Measurements from ENCODE around the gene ERICH6.

The ERICH6 gene

DNA sequence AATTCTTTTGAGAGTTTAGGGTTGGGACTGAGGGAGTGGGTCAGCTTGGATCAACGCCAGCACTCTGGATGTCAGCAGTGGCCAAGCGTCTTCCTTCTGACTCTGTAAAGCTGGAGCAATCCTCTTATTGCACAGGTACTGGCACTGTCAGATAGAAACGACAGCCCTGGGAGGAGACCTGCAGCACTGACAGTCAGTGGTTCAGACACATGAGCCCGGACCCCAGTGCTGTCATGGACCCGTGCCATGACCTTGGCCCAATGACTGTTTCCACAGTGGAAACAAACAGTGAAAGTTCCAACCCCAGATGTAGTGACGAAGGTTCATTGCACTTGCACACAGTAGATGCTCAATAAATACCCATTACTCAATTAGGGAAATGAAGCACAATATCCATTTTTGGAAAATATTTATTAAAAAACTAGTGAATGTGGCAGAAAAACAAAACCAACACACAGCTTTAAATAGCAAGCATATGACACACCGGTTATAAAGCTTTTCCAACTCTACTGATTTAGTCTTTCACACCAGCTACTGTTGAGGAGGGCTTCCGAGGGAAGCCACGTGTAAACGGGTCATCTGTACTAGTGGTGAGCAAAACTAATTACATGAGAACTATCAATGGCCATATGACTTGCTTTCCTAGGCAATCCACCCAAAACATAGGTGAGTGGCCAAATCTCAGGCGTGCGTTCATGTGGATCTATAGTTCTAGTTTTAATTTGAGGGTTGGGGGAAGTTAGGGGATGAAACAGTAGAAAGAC is 37.2 kb upstream of the ERICH6 start:
- CTCF ChIA-PET, result no interaction called here
- no peaks in the 10 kb centered on the region for H3K4me1 ChIP-seq (ENCODE audit: control insufficient read depth, insufficient read depth, low read length)
- H3K9me3 ChIP-seq (ENCODE audit: control insufficient read depth, insufficient read depth, low read depth, low read length), result no peaks in the 10 kb centered on the region
- TF ChIP-seq ZNF571 (tag by site-specific recombination; IDR thresholded peaks at IDR 0.05) (no peak), ZNF664 (tag by site-specific recombination; IDR thresholded peaks at IDR 0.05) (peak; percentile 57; the same call in 1 of the 2 replicates), OSR2 (tag by site-specific recombination; IDR thresholded peaks at IDR 0.05) (no peak)
- POLR2A ChIA-PET, result no interaction called here
- no peak overlapping the region for H3K4me3 ChIP-seq (ENCODE audit: low read depth, low read length)
- H3K27ac ChIP-seq (ENCODE audit: extremely low read depth, low read depth, low read length), result no peak overlapping the region
- H3K36me3 ChIP-seq (ENCODE audit: control insufficient read depth in 2 of 2, insufficient read depth in 1 of 2, low read length in 2 of 2), result peaks cover 0 to 10% of the 10 kb centered on the region in 2 experiments; a peak in 1 of 3 replicates

DNA sequence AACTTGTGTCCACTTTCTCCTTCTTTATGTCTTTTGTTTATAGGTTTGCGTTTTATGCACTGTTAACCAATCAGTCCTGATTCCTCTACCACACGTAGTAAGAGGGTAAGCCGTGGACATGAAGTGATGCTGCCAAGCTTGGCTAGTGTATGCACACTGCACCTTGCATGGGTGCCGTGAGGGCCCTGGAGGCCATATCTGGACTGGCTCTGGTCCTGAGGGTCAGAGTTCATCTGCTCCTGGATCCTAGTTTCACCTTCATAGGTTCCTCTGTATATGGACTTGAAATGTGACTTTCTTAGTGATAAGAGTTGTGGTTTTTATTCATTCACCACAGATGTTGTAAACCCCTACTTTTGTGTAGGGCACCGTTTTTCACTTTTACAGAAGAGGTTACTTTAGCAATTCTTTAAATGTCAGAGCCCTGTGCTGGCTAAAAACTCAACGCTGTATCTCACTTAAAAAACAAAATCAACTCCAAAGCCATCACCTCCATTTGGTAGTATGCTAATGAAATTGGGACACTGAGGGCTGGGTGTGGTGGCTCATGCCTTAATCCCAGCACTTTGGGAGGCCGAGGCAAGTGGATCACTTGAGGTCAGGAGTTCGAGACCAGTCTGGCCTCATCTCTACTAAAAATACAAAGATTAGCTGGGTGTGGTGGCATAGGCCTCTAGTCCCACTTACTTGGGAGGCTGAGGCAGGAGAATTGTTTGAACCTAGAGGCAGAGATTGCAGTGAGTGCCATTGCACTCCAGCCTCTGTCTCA is 36.3 kb upstream of the ERICH6 start:
- Histone ChIP-seq H3K36me3 (ENCODE audit: control insufficient read depth in 2 of 2, insufficient read depth in 1 of 2, low read length in 2 of 2) (peaks cover 0 to 10% of the 10 kb centered on the region in 2 experiments; a peak in 1 of 3 replicates), H3K4me3 (ENCODE audit: low read depth, low read length) (no peak overlapping the region), H3K9me3 (ENCODE audit: control insufficient read depth, insufficient read depth, low read depth, low read length) (no peaks in the 10 kb centered on the region), H3K4me1 (ENCODE audit: control insufficient read depth, insufficient read depth, low read length) (no peaks in the 10 kb centered on the region), H3K27ac (ENCODE audit: extremely low read depth, low read depth, low read length) (no peak overlapping the region)
- ChIA-PET CTCF (no interaction called here), POLR2A (no interaction called here)
- no peak for TF ChIP-seq PRDM10 (tag by site-specific recombination; IDR thresholded peaks at IDR 0.05)
- no peak for TF ChIP-seq KLF16 (tag by site-specific recombination; IDR thresholded peaks at IDR 0.05)
- TF ChIP-seq ZNF10 (tag by site-specific recombination; IDR thresholded peaks at IDR 0.05), result no peak
- TF ChIP-seq, protein P1, sequence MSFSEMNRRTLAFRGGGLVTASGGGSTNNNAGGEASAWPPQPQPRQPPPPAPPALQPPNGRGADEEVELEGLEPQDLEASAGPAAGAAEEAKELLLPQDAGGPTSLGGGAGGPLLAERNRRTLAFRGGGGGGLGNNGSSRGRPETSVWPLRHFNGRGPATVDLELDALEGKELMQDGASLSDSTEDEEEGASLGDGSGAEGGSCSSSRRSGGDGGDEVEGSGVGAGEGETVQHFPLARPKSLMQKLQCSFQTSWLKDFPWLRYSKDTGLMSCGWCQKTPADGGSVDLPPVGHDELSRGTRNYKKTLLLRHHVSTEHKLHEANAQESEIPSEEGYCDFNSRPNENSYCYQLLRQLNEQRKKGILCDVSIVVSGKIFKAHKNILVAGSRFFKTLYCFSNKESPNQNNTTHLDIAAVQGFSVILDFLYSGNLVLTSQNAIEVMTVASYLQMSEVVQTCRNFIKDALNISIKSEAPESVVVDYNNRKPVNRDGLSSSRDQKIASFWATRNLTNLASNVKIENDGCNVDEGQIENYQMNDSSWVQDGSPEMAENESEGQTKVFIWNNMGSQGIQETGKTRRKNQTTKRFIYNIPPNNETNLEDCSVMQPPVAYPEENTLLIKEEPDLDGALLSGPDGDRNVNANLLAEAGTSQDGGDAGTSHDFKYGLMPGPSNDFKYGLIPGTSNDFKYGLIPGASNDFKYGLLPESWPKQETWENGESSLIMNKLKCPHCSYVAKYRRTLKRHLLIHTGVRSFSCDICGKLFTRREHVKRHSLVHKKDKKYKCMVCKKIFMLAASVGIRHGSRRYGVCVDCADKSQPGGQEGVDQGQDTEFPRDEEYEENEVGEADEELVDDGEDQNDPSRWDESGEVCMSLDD (tag by site-specific recombination; IDR thresholded peaks at IDR 0.05), result no peak
- no peak for TF ChIP-seq EGR2 (tag by site-specific recombination; IDR thresholded peaks at IDR 0.05; ENCODE audit: low read depth)
- no peak for TF ChIP-seq ZNF704 (tag by site-specific recombination; IDR thresholded peaks at IDR 0.05)
- no peak for TF ChIP-seq ATF2 (tag by site-specific recombination; IDR thresholded peaks at IDR 0.05; ENCODE audit: low read depth)
- TF ChIP-seq ZNF19 (tag by site-specific recombination; IDR thresholded peaks at IDR 0.05; ENCODE audit: low read depth), result no peak
- TF ChIP-seq, protein P2, sequence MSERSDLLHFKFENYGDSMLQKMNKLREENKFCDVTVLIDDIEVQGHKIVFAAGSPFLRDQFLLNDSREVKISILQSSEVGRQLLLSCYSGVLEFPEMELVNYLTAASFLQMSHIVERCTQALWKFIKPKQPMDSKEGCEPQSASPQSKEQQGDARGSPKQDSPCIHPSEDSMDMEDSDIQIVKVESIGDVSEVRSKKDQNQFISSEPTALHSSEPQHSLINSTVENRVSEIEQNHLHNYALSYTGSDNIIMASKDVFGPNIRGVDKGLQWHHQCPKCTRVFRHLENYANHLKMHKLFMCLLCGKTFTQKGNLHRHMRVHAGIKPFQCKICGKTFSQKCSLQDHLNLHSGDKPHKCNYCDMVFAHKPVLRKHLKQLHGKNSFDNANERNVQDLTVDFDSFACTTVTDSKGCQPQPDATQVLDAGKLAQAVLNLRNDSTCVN (tag by site-specific recombination; optimal IDR thresholded peaks at IDR 0.05), result no peak
- TF ChIP-seq, protein P3, sequence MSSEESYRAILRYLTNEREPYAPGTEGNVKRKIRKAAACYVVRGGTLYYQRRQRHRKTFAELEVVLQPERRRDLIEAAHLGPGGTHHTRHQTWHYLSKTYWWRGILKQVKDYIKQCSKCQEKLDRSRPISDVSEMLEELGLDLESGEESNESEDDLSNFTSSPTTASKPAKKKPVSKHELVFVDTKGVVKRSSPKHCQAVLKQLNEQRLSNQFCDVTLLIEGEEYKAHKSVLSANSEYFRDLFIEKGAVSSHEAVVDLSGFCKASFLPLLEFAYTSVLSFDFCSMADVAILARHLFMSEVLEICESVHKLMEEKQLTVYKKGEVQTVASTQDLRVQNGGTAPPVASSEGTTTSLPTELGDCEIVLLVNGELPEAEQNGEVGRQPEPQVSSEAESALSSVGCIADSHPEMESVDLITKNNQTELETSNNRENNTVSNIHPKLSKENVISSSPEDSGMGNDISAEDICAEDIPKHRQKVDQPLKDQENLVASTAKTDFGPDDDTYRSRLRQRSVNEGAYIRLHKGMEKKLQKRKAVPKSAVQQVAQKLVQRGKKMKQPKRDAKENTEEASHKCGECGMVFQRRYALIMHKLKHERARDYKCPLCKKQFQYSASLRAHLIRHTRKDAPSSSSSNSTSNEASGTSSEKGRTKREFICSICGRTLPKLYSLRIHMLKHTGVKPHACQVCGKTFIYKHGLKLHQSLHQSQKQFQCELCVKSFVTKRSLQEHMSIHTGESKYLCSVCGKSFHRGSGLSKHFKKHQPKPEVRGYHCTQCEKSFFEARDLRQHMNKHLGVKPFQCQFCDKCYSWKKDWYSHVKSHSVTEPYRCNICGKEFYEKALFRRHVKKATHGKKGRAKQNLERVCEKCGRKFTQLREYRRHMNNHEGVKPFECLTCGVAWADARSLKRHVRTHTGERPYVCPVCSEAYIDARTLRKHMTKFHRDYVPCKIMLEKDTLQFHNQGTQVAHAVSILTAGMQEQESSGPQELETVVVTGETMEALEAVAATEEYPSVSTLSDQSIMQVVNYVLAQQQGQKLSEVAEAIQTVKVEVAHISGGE (tag by site-specific recombination; conservative IDR thresholded peaks at IDR 0.05; ENCODE audit: low read depth), result no peak
- TF ChIP-seq ZNF501 (tag by site-specific recombination; IDR thresholded peaks at IDR 0.05), result no peak
- TF ChIP-seq ZNF664 (tag by site-specific recombination; IDR thresholded peaks at IDR 0.05), result no peak
- TF ChIP-seq ZNF530 (tag by site-specific recombination; IDR thresholded peaks at IDR 0.05; ENCODE audit: low read depth), result no peak
